OCI-M2 (cell line): ENCODE results near the gene EHBP1.

Experiments used
- DNase-seq: peaks from one replicate; lab custom pipeline; 2025; ENCODE audit not compliant: unreplicated experiment; lab: John Stamatoyannopoulos, UW

Gene EHBP1

DNA sequence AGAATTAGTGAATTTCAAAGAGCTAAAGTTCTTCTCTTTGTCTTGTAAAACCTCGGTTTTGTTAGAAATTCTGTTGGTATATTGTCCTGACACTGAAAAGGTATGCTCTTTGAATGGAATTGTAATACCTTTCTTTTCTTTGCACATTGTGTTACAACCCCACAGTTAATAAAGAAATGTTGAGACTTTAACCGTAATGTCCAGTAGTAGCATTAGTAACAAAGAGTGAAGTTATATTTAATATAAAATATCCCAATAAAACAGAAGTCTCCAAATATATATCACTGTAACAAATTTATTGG, 69.8 kb downstream of the EHBP1 start:
- no peak for DNase-seq

GRCh38 chr2:62783679-62784078, 78.2 kb downstream of the EHBP1 start:
- DNase-seq = no peak

- DNase-seq = no peak
These were observed 78.8 kb downstream of the EHBP1 start for GRCh38 chr2:62784341-62784740.

- DNase-seq = no peak
These were observed 79.7 kb downstream of the EHBP1 start for GRCh38 chr2:62785216-62785615.

GRCh38 chr2:62785810-62786597, 80.5 kb downstream of the EHBP1 start:
- no peak for DNase-seq

DNA sequence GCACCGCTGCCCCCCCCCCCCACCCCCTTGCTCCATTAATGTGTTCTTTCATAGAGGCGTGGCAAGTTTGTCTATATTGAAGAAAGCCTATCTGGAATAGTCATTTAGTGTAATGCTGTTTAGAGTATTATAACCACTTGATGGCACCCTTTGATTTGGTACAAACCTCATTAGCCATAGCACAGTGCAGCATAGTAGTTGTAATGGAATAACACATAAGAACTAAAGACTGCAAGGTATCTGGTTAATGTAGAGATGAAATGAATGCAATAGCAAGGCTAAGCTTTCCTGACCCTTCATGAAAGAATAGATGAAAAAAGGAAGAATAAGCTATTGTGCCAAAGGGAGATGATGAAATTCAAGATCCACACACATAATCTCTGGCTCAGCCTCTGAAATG, 81.9 kb downstream of the EHBP1 start:
- DNase-seq = no peak

GRCh38 chr2:62789518-62789917, 84.0 kb downstream of the EHBP1 start:
- DNase-seq = no peak

- DNase-seq = no peak
These were observed 84.4 kb downstream of the EHBP1 start for GRCh38 chr2:62789918-62790317.

- DNase-seq = no peak
These were observed 86.9 kb downstream of the EHBP1 start for GRCh38 chr2:62792408-62792807.

DNA sequence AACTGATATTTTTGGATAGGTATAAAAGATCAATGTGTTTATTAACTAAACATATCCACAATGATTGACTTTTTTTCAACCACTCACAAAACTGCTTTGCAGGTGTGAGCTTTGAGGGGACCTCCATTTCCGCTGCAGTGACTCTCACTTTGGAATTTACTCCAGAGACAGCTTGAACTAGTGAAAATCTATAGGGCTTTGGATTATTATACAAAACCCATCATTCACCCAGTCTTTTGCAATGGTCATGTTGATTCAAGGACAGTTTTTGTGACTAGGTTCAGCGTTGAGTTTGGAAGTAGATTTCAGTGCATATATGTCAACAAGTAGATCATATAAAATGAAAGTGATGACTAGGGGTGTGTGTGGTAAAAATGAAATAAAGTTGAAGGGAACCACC, 87.7 kb downstream of the EHBP1 start:
- DNase-seq = no peak

DNA sequence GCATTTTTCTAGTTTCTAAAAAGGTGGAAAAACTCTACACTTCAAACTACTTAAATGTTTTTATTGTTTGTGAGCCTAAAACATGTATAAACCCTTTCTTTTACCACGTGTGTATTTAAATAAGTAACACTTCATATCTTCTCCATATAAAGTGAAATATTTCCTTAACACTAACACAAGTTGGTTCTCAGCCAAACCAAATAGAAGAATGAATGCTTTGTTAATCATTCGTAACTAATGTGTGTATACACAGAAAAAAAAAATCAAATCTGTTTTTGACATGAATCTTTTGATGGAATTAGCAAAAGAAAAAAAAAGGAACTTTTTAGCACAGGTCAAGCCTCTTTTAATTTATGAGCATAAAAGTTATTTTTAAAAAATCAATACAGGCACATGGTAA, 89.3 kb downstream of the EHBP1 start:
- no peak for DNase-seq

GRCh38 chr2:62795341-62795740, 89.8 kb downstream of the EHBP1 start:
- DNase-seq = no peak

- DNase-seq = no peak
These were observed 91.6 kb downstream of the EHBP1 start for GRCh38 chr2:62797107-62797506.

DNA sequence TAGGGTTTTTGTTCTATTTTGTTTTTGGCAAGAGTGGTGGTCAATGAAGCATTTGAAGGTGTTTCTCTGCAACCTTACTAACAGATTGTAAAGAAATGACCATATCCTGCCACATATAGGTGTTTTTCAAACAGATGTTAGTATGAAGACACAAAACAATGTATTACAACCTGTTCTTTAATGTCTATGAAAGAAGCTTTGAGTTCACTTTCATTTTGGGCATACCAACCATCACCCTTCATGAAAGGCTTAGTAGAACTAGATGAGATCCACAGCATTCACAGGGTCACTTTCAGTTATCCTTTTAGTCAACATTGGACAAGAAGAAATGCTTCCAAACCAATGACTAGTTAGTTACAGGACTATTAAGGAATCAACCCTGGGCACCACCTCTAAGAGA, 95.1 kb downstream of the EHBP1 start:
- no peak for DNase-seq

GRCh38 chr2:62801110-62801509, 95.6 kb downstream of the EHBP1 start:
- no peak for DNase-seq

DNA sequence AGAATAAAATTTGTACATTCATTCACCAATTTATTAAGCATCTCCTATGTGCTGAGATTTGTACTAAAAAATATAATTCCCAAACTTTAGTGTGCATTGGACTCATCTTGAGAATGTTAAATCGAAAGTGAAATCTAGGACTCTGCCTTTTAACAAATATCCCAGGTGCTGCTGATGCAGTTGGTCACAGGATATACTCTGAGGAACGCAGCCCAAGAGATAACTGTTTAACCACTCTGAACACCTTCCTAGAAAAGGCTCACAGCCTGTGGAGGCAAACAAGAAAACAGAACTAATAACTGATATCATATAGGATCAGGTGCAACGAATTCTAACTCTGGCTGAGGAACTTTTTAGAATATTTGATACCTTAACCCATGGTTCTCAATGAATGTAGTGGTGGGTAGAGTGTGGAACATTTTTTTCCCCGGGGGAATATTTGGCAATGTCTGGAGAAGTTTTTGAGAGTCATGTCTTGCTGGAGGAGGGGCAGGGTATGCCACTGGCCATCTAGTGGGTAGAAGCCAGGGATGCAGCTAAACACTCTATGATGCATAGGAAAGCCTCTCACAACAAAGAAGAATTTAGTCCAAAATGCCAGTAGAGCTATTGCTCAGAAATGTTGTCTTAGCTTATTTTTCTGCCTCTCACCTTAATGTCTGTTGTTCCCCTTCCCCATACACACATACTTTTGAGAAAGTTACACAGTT, 96.5 kb downstream of the EHBP1 start:
- DNase-seq = no peak

DNA sequence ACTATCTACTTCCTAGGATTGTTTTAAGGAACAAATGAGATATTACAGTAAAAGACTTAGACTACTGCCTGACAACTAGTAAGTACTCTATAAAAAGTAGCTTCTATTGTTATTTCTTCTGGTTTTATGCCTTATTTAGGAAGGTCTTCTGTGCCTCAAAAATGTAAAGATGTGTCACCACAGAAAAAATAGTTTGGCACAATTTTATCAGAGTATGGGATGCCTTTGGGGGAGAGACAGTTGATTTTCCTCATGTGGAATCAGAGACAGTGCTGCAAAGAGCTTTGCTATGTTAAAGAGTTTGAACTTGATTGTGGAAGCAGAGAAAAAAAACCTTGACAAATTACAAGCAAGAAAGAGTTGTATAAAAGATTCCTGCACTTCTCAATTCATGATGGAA, 98.4 kb downstream of the EHBP1 start:
- DNase-seq = no peak

GRCh38 chr2:62806231-62806630, 100.7 kb downstream of the EHBP1 start:
- no peak for DNase-seq

- no peak for DNase-seq
These were observed 103.0 kb downstream of the EHBP1 start for GRCh38 chr2:62808554-62808953.

DNA sequence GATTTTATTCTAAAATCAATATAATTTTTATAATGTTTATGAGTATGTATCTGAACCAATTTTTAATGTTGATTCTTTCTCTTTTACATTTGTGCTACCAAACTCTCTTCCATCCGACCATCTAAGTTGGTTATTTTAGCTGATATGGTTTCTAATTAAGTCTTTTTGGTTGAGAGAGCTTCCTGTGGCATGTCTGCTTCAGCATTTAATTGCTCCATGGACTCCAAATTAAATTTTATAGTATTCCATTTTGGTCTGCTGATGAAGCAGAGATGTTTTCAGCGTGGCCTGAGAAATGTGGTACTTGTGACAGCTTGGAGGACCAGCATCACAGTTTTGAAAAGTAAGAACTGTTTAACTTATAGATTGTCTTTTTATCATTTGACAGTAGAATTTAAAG, 105.6 kb downstream of the EHBP1 start:
- no peak for DNase-seq

GRCh38 chr2:62811972-62812371, 106.5 kb downstream of the EHBP1 start:
- DNase-seq = no peak

DNA sequence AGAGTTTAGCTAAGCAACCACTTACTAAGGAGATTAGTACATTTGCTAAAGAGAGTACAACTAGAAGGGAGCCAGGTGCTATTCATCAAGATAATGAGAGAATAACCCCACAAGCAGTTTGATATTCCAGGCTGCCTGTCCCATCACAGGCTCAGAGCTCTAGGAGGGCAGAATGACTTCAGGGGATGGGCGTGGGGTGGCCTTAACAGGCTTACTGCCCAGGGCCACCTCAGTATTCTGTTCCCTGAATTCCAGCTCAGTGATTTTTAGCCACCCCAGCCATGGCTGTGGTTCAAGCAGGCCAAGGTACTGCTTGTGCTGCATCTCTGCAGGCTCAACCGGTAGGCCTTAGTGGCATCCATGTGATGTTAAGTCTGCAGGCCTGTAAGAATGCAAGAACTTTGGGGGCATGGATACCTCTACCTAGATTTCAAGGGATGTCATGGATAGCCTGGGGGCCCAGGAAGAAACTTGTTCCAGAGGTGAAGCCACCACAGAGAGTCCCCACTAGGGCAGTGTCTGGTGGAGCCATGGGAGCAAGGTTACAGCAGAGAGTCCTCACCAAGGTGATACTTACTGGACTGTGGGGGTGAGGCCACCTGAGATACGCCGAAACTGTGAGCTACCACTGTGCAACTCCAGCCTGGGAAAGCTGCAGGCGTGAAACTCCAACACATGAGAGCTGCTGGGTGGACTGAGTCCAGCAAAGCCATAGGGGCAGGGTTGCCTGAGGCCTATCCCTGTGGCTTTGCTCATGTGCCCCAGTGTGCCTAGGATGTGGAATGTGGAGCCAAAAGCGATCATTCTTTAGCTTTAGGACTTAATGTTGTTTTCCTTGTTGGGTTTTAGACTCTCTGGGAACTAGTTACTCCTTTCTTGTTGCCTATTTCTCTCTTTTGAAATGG, 107.7 kb downstream of the EHBP1 start:
- no peak for DNase-seq
